ENCODE data around the gene SPATA24.
"Not testable (repeated sequence)": the region's sequence is repeated elsewhere in the genome, so short reads cannot be mapped to it uniquely, and the experiment has no call there.

The SPATA24 gene

DNA sequence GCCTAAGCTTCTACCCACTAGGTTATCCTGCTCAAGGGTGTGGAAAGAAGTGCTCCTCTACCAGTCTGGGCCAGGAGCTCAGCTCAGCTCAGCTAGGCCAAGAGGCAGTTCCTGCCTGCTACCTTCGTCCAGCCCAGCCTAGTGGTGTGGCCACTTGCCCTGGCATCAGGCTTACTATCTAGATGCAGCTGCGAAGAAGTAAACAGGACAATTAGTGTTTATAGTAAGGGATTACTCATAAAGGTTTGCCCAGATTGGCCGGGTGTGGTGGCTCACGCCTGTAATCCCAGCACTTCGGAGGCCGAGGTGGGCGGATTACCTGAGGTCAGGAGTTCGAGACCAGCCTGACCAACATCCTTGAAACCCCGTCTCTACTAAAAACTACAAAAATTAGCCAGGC lies 12.8 kb upstream of the SPATA24 start:
- DNase-seq (ENCODE audit: low read depth), result no peak

DNA sequence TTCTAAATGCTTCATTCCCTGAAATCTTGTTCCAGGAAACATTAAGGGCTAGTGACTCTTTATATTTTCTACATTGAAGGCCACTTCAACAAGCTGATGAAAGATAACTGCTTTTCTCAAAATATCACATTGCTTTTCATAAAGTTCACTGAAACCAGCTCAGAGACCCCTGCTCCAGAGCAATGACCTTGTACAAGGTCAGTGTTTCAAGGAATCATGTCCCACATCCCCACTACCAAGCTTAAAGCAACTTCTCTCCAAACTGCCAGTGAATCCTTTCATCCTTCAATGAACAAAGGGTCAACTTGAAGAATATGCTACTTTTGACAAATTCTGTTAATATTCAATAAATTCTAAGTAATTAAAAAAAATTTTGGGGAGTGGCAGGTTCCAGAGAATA lies 12.0 kb upstream of the SPATA24 start:
- DNase-seq (ENCODE audit: low read depth), result no peak

DNA sequence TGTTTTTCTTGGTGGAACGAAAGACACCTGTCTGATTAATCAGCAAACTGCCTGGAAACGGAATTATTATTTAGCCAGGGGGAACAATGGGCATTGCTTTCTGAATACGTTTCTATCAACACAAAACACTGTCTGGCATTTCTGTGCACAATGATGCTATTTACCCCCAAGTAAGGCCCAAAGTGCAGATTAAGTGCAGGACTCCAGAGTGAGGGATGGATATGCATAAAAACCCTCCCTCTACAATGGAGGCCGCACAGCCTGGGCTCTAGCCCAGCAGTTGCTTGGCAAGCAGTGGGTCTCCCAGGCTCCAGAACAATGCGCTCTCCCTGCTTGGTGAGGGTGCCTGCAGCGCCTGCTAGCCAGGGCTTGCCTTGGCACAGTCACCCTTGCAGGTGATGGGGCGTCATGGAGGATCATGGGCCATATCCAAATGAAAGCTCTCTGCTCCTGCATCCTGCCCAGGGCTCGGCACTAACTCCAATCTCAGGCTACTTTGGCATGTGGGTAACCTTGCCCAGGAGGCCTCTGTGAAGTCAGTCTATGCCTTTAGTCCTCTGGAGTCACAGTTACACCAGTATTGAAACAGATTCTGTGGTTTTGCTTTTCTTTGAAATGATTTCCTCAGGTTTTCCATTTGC lies 11.5 kb upstream of the SPATA24 start:
- DNase-seq (ENCODE audit: low read depth), result no peak

DNA sequence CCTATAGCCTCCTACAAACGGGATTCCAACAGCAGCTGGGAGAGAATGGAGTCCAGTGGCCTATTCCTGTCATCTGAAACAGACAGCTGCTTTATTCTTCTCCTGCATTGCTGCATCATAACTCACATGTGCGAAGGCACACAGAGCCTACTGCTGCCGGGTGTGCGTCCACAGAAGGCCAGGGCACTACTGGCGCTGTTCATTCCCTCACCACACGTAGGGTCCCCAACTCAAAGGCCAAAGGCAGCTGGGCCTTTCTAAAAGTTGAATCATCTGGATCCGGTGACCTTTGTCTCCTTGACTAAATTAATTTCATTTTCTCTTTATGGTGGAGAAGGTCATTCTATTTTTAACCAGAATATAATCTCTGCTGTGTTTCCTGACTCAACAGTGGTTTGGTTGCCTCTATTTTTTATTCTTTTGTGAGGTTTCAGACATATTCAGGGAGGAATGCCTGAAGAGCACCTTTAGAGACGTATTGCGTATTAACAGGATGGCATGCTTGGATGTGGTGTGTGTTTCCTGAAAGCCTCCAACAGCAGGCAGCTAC lies 10.8 kb upstream of the SPATA24 start:
- DNase-seq (ENCODE audit: low read depth), result no peak

DNA sequence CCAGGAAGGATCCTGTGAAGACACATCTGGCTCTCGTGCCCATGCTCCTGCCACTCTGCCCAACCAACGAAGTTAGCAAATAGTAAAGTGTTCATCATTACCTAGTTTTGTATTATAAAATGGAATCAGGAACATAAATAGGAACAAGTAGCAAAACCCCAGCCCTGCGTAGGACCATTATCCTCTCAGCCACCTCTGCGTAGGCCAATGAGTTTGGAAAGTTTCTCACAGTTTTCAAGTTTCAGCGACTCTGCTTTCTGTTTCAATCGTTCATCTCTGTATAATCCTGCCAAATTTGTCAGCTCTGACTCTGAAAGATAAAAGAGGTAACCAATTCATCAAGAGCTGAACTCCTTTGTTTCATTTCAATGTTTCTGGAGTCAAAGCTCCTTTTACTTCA lies 10.1 kb upstream of the SPATA24 start:
- no peak for DNase-seq (ENCODE audit: low read depth)

DNA sequence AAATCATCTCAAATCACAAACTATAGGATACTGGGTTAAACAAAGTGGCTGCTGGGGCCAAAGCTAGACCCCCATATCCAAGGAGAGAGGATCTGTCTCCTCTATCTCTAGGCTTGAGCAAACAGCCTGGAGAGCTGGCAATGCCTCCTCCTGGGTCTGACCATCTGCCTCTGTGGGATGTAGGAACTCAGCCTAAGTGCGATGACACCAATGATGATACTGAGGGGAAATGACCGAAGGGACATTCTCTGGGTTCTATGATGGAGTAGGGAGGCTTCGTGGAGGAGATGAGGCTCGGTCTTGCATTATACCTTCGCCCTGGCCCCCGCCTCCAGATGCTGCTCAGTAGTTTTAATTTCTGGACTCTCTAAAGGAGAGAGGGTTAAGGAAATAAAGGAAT lies 9.3 kb upstream of the SPATA24 start:
- no peak for DNase-seq (ENCODE audit: low read depth)

DNA sequence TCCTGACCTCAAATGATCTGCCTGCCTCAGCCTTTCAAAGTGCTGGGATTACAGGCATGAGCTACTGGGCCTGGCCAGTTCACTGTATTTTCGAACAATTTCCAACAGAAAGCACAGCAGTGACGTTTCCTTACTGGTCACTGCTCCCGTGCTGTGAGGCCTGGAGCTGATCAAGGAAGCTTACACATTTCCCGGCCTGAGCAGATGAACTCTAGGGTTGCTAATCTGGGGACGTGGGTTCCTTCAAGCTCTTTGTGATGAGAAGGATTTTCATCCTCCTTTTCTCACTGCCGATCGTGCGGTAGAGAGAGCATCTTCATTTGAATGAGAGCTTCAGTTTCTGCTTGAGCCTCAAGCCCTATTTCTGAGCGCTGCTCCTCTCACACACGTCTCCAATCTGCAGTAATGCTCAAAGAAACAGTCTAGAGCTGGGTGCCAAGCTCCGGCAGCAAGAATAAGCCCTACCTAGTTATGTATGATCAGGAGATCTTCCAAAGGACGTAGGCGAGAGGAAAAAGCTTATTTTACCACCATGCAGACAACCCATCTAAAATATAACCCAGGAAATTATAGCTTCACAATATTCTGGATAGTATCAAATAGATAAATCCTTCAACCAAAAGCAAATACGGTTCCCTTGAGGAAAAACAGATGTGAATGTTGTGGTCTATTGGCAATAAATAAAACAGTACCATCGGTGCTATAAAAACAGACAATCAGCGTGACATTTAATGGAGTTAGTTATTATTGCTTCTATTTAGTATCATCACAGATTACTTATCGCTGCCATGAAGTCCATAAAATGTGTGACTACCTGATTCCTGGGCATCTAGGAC lies 7.3 kb upstream of the SPATA24 start:
- DNase-seq (ENCODE audit: low read depth), result no peak

DNA sequence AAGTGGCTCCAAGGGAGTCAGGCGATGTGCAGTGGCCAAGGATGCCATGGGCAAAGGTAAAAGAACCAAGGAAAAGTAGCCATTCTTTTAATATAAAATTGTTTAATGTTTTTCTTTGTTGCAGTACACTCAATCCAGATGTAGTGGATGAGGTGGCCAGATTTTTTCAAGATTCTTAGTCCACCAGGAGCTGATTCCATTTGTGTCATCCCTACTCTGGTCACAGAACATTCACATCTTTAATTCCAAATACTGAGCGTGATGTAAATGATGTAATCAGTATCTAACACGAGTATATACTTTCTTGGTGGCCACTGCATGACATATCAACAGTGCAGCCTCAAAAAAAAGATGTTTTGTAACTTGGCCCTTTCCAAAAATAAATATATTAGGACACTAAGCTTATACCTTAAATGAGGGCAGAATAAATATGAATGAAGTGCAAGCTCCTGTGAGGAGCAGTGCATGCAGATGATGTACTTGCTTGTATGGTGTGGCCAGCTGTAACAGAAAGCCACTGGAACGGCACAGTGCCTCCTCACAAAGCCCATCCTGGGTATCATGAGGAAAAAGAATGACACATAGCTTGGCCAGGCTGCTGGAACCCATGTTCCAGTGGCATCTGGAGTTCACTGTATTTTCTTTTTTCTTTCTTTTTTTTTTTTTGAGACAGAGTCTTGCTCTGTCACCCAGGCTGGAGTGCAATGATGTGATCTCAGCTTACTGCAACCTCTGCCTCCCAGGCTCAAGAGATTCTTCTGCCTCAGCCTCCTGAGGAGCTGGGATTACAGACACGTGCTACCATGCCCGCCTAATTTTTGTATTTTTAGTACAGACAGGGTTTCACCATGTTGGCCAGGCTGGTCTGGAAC lies 6.5 kb upstream of the SPATA24 start:
- DNase-seq (ENCODE audit: low read depth), result no peak

DNA sequence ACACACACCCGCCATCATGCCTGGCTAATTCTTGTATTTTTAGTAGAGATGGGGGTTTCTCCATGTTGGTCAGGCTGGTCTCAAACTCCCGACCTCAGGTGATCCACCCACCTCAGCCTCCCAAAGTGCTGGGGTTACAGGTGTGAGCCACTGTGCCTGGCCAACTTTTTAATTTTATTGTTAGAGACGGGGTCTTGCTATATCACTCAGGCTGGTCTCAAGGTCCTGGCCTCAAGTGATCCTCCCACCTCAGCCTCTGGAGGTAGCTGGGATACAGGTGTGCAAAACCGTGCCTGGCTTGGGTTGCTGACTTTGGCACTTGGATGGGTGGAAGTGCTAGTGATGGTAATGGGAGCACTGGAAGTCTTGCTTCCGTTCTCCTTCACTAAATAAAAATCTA lies 5.2 kb upstream of the SPATA24 start:
- not testable (repeated sequence) for DNase-seq (ENCODE audit: low read depth)

DNA sequence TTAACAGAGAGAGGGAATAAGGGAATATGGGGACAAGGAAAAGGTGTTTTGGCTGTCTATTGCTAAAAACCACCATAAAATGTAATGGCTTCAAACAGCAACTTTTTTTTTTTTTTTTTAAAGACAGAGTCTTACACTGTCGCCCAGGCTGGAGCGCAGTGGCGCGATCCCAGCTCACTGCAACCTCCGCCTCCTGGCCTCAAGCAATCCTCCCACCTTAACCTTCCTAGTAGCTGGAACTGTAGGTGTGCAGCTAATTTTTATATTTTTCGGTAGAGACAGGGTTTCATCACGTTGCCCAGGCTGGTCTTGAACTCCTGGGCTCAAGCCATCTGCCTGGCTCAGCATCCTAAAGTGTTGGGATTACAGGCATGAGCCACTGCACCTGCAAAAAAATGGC lies 4.3 kb upstream of the SPATA24 start:
- DNase-seq (ENCODE audit: low read depth), result no peak

DNA sequence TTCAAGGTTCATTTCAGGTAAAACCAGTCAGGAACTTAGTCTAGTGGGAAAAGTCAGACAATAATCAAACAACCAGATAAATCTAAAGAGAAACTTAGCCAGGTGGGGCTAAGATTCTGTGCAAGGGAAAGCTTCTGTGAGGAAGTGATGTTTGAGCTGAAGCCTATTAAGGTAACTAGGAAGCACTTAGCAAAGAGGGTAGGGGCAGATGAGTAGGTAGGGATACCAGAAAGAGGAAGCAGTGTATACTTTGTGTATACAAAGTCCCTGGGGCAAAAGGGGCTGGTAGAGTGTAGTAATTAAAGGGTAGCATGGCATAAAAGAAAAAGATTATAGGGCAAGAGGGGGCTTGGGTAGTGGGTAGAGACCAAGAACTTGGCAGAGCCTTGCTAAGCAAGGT lies 3.6 kb upstream of the SPATA24 start:
- no peak for DNase-seq (ENCODE audit: low read depth)

DNA sequence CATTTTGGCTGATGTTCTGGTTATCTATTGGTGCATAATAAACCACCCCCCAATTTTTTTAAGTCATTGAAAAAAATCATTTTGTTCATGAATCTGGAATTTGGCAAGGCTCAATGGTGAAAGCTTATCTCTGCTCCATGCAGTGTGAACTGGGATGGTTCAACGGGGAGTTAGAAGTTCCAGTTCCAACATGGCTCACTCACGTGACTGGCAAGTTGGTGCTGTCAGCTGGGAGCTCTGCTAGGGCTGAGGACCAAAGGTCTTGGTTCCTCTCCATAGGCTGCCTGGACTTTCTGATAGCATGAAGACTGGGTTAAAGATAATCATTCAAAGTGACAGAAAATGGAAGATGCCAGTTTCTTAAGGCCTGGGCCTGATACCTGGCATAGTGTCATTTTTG lies 3.1 kb upstream of the SPATA24 start:
- DNase-seq (ENCODE audit: low read depth), result no peak

DNA sequence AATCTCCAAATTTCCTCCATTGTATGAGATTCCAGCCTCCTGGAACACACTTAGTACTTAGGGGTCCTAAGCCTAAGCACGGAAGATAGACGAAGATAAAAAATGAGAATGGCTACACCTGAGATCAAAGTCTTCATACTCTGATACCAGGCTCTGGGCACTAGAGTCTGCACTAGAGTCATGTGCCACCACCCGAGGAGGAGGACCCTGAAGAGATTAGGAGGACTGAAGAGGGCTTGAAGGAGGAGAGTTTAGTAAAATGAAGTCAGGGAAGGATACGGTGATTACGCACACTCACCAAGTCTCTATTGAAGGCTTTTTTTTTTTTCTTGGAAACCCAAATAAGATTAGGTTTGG lies 573 bp upstream of the SPATA24 start:
- DNase-seq (ENCODE audit: low read depth), result no peak

DNA sequence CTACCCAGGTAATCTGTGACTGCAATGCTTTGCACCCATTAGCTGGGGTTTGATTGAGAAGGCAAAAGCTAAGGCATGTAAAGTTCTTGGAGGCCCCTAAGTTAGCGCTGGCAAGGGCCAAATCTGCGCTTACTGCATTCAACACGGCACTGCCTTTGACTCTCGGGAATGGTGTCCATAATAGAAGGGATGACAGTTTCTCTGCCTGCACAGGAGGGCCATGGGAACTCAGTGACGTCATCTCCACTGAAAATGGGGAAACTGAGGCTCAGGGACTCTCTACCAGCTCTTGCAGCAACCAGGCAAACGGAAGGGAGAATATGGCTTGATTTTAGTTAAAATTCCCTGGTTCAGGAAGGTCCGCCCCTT lies 487 bp downstream of the SPATA24 start:
- no peak for DNase-seq (ENCODE audit: low read depth)

DNA sequence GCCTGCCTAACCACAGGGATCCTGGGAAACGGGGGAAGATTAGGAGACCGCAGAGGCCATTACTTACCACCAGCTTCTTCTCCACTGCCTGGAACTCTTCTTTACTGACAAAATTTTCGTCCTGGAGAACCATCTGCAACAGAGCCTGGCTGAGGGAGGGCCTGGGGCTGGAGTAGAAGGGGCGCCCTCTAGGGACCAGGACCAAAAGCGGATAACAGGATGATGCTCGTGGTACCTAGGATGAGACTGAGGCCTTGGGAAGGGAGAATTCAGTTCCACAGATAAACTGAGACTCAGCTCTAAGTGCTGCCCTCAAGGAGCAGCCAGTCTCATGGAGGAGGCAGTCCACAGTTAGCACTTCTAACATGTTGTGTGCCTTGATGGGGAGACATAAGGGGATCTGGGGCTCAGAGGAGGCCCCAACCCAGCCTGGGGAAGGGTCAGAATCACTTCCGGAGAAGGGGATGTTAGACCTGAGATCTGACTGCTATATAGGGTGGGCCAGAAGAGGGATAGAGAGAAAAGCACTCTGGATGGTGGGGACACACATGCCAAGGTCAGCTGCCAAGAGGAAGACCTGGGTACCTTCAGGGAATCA lies 1.2 kb downstream of the SPATA24 start:
- no peak for DNase-seq (ENCODE audit: low read depth)

DNA sequence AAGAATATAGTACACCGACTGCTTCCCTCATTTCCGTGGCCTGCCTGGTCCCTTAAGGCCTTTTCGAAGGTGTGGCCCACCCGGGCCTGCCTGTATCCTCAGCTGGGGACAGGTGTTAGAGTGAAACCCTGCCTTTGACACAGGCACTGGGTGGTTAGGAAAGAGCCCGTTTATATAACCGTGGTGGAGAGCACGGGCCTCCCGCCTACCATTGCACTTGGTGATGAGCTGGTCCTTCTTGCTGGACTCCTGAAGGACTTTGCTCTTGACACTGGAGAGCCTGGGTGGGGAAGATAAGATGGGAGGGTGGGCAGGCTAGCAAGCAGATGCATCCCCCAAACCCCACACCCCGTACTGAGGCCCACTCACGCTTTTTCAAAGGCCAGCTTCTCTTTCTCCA lies 2.3 kb downstream of the SPATA24 start:
- no peak for DNase-seq (ENCODE audit: low read depth)

DNA sequence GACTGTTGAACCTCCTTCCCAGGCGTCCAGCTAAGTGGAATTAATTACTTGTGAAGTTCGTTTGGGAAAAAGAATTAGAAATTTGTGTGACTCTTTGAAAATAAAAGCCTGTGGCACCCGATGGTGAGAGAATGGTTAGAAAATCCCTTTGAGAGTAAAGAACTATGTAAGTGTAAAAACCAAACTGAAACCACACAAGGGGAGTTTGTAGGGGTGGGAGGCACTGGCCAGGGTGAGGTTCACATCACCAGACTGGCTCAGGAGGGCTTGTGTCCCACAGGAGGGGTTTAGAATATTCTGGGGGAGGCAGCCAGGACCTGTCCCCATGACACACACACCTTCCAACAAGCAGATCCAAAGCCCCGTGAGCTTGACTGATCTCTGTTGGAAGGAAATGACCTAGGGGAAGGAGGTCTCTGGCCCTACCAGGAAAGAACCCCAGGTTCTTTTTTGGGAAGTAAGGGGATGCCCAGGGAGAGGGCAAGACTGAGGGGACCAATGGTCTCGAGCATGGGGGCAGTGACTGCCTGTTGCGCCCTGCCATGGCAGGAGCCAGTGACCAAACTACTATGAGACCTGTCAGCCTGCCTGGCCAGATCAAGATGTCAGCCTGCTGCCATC lies 4.3 kb downstream of the SPATA24 start:
- DNase-seq (ENCODE audit: low read depth), result no peak

DNA sequence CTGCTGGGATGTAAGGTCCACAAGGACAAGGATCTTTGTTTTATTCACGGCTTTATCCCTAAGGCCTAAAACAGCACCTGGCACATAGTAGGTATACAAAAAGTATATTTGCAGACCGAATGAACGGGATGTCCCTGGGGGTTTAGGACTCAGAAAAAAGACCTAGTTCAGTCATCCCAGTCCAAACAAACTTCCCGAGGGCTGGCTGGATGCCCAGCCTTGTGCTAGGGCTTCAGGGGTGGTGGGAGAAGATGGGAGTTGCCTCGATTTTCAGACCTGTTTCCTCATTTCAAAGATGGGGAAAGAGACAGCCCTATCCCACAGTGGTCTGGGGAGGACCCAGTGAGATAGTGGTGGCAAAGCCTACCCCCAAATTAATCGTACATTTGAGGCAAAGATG lies 6.0 kb downstream of the SPATA24 start:
- no peak for DNase-seq (ENCODE audit: low read depth)

DNA sequence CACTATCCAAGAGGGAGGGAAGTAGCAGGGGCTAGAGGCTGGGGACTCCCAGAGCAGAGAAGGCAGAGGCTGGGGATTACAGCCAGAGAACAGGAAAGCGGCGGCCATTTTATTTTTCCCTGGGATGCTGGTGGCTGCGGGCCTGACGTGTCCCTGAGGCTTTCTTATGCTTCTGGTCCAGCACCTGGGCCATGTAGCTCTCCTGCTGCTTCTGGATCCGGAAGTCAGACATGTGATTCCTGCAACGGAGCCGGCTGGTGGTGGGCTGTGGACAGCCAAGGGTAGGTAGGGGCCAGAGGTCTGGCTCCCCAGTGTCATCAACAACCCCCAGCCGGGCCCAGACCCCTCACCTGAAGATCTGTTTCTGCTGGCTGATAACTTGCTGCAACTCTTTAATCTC lies 7.2 kb downstream of the SPATA24 start:
- no peak for DNase-seq (ENCODE audit: low read depth)

DNA sequence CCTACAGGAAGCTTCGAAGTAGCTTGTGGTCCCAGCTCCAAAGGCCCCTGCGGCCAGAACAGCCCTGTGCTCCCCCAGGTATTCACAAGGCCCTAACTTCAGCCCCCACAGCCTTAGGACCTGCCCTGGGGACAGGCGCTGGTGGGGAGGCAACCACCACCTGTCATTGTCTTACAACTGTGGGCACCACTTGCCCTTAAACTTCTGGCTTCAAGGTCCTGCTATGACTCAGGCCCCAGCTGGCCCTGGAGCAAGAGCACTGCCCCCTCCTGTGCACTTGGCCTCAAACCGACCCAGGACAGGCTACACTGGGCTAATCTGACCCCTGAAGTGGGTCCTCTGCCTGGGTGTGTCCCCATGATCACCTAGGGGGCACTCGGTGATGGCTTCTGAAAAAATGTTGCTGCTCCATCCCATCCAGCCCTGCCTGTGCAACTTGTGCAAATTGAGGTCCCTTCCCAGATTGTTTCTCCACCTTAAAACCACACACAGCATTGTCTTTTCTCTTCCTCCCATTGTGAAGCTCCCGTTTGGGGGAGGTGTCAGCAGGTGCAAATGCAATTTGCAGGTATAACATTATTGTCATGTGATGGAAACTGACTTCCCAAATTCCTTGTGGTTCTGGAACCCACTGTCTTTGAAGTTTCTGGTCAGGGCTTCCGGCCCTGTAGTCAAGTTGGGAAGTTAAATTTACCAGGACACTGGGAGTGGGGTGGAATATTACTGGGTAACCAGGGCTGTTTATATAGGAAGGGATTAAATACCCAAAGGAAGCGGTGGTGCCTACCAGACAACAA lies 7.8 kb downstream of the SPATA24 start:
- no peak for DNase-seq (ENCODE audit: low read depth)

Data from stimulated activated CD4-positive, alpha-beta T cell treated with anti-CD3 and anti-CD28 coated beads, Interleukin-2, amount 100 ng/mL, for 4 hours (primary cell).